ENCODE measurements around the gene CDKAL1. TPM values are rescaled to one million over a fixed set of nuclear protein-coding genes. Genes with fewer than 3 reads are reported as not detected.

Gene CDKAL1
- total RNA-seq, 8 experiments from 2014 or later = 16.1 to 25.2 (median 20.2) TPM

DNA sequence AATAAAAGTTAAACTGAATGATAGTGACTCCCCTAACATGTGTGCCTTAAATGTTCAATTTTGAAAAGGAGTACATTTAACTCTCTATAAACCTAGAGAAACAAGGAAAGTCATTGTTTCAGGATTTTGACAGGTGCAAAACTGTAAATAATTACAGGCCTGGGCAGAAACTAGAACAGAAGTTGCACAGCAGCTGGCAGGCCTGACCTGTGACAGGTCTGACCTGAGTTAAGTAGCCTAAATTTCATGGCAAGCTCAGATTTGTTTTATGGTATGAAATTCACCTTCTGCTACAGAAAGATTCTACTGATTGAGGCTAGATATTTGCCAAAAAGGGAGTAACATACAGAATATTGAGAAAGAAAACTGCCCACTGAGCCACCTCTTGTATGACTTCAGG is 166.1 kb downstream of the CDKAL1 start:
- in situ Hi-C loops (cut with MboI; ENCODE audit: low pct_unique_long_range_greater_than_20kb in 2 of 9, low sequenced_read_pairs in 9 of 9, unreplicated experiment in 9 of 9) = no loop called here
- no peak overlapping the region for H3K4me3 ChIP-seq
- peaks cover 3 to 17% of the 10 kb centered on the region in 2 donors for H3K4me1 ChIP-seq (replicated peaks in 1 of 2)
- H3K27ac ChIP-seq = no peak overlapping the region
- no peak for ATAC-seq (replicated peaks in 6 of 8)

DNA sequence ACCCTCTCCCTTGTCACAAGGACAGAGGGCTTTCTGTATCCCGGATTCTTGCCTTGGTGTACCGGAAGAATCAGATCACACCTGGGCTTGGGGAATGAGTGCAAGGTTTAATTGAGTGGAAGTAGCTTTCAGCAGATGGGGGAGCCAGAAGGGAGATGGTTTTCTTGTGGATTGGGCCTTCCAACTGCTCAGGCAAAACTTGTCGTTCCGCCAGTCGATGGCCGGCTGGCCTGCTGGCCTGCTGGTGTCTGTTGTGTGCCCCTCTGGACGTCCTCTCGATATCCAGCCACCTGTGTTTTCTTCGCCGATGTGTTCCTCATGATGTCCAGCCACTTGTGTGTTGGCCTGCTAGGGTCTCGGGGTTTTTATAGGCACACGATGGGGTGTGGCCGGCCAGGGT is 168.1 kb downstream of the CDKAL1 start:
- no peak for ATAC-seq (replicated peaks in 6 of 8)
- peaks cover 3 to 17% of the 10 kb centered on the region in 2 donors for H3K4me1 ChIP-seq (replicated peaks in 1 of 2)
- in situ Hi-C loops (cut with MboI; ENCODE audit: low pct_unique_long_range_greater_than_20kb in 2 of 9, low sequenced_read_pairs in 9 of 9, unreplicated experiment in 9 of 9) = no loop called here
- WGBS, 10 experiments = 100% methylated on average over 1 to 7 of the region's 13 CpGs; no CpG with 5 or more reads in 6 of the 10 experiments
- H3K27ac ChIP-seq = no peak overlapping the region
- H3K4me3 ChIP-seq = no peak overlapping the region

DNA sequence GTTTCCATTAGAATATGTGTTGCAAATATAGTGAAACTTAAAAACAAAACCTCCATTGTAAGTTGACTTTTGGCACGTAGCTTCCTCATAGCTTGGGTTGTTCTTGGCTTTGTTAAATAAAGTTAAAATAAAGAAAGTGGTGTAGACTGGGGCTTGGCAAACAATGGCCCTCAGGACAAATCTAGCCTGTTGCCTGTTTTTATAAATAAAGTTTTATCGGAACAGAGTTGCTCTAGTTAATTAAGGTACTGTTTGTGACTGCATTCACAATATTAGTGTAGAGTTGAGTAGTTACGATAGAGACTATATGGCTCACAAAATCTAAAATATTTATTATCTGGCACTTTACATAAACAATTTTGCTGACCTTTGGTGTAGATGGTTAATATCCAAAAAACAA is 168.8 kb downstream of the CDKAL1 start:
- Histone ChIP-seq H3K27ac (no peak overlapping the region), H3K4me1 (replicated peaks in 1 of 2) (peaks cover 3 to 17% of the 10 kb centered on the region in 2 donors), H3K4me3 (no peak overlapping the region)
- WGBS, 10 experiments = 80 to 100% (median 97%) methylated on average over 1 to 3 of the region's 3 CpGs; no CpG with 5 or more reads in 1 of the 10 experiments
- ATAC-seq (replicated peaks in 6 of 8) = no peak
- in situ Hi-C loops (cut with MboI; ENCODE audit: low pct_unique_long_range_greater_than_20kb in 2 of 9, low sequenced_read_pairs in 9 of 9, unreplicated experiment in 9 of 9) = no loop called here

DNA sequence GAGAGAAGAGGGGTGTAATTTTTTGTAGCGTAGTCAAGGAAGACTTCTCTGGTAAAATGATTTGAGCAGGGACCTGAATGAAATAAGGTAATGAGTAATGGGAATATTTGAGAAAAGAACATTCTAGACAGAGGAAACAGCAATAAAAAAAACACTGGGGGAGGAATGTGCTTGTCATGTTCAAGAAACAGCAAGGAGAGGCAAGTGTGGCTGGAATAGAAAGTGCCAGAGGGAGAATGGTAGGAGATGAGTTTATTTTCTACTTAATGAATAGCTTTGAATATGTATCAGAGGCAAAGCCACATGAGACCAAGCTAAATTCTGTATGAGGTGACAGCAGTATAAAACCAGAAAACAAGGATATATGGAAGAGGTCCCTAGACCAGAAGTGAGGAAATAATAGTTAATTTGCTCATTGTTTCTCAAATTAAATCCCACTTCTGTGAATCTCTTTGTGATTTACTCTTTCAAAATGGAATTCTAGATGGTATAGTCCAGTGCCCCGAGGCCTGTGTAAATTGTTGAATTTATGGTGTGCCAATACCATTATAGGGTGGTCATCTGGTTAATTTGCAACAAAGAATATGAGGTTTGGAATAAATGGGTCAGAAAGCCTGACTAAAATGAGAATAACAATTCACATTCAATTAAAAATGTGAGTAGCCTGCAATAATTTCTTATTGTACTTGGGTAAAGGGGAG is 170.2 kb downstream of the CDKAL1 start:
- H3K4me1 ChIP-seq (replicated peaks in 1 of 2) = peaks cover 3 to 11% of the 10 kb centered on the region in 2 donors
- 46 to 100% (median 85%) methylated on average over 1 to 2 of the region's 2 CpGs for WGBS, 10 experiments
- in situ Hi-C loops (cut with MboI; ENCODE audit: low pct_unique_long_range_greater_than_20kb in 2 of 9, low sequenced_read_pairs in 9 of 9, unreplicated experiment in 9 of 9) = no loop called here
- no peak overlapping the region for H3K4me3 ChIP-seq
- ATAC-seq (replicated peaks in 6 of 8) = peak in 3 of 8 experiments; percentile 57 to 76 (median 67)
- H3K27ac ChIP-seq = no peak overlapping the region

DNA sequence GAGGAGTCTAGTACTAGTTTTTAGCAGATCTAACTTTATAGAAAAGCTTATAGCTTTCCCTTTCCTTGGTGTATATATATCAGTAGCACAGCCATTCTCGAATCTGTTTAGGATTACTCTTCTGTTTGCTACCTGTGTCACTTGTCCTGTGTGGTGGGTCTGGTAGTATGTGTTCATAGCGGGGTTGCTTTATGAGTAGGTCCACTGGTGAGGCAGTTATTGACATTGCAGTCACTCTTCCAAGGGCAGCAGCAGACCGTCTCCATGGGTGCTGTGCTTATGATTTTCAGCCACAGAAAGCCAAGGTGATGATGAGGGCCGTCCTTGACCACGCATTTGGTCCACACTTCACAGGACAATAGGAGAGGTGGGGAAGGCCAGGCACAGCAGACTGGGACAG is 171.5 kb downstream of the CDKAL1 start:
- peak in 1 of 8 experiments; percentile 21 for ATAC-seq (replicated peaks in 6 of 8)
- in situ Hi-C loops (cut with MboI; ENCODE audit: low pct_unique_long_range_greater_than_20kb in 2 of 9, low sequenced_read_pairs in 9 of 9, unreplicated experiment in 9 of 9) = no loop called here
- 84 to 100% (median 96%) methylated on average over 1 to 4 of the region's 5 CpGs; no CpG with 5 or more reads in 3 of the 10 experiments for WGBS, 10 experiments
- peaks cover 3 to 11% of the 10 kb centered on the region in 2 donors for H3K4me1 ChIP-seq (replicated peaks in 1 of 2)
- no peak overlapping the region for H3K27ac ChIP-seq
- no peak overlapping the region for H3K4me3 ChIP-seq

DNA sequence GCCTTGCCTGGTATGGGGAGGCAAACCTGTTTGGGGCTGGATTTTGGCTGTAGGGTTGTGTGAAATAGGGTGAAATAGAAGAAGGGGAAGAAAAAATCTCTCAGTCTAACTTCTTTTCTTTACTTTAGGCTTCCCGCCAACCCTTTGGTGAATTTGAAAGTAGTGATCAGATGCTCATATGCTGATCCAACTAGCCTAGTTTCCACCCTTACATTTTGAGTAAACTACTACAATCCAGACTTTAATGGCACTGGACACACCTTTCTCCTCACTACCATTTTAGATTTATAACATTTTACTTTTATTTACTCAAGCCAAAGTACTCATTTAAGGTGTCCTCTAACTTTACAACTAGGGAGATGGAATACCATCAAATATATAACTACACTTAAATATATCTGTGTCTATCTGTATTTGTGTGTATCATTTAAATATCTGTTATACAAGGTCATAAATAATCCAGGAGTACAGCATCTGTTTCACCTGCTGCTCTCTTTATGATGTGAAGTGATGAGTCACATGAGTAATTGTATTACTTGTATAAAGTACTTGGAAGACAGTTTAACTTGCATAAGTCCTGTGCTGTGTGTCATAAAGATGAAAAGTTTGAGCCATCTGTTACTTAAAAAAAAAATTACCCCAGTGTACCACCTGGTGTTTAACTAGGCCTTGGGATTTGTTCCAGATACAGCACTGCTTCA is 172.1 kb downstream of the CDKAL1 start:
- H3K4me3 ChIP-seq = no peak overlapping the region
- peaks cover 3 to 11% of the 10 kb centered on the region in 2 donors for H3K4me1 ChIP-seq (replicated peaks in 1 of 2)
- peak in 2 of 8 experiments; percentile 46 to 73 for ATAC-seq (replicated peaks in 6 of 8)
- WGBS, 10 experiments = 80 to 100% (median 100%) methylated on average over 1 of the region's 1 CpG; no CpG with 5 or more reads in 5 of the 10 experiments
- in situ Hi-C loops (cut with MboI; ENCODE audit: low pct_unique_long_range_greater_than_20kb in 2 of 9, low sequenced_read_pairs in 9 of 9, unreplicated experiment in 9 of 9) = no loop called here
- H3K27ac ChIP-seq = no peak overlapping the region

DNA sequence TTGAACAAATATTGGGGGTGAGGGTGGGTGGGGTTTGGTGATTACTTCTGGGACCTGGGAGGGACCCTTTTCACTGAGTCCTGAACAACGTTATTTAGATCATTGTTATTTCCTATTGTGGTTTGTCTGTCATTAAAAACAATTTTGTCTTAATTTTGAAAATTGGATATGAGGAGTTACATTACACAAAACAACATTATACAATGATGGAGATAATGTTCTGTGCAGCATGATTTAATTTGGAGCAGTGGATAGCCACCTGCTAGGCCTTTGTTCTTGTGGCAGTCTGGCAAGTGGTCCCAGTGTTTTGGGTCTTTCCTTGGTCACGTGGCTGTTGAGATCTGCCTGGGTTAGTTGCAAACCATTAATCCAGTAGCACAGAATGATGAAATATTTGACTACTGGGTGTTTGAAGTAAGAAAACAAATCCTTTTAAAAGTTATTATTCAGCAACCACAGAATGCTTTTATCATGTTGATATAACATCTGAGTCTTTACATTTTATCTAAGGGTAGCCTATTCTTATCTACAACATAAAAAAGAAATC is 172.8 kb downstream of the CDKAL1 start:
- H3K27ac ChIP-seq = no peak overlapping the region
- H3K4me1 ChIP-seq (replicated peaks in 1 of 2) = peaks cover 3 to 11% of the 10 kb centered on the region in 2 donors
- no peak overlapping the region for H3K4me3 ChIP-seq
- WGBS, 10 experiments = 20 to 100% (median 67%) methylated on average over 1 to 2 of the region's 2 CpGs; no CpG with 5 or more reads in 3 of the 10 experiments
- peak in 2 of 8 experiments; percentile 25 to 32 for ATAC-seq (replicated peaks in 6 of 8)
- in situ Hi-C loops (cut with MboI; ENCODE audit: low pct_unique_long_range_greater_than_20kb in 2 of 9, low sequenced_read_pairs in 9 of 9, unreplicated experiment in 9 of 9) = no loop called here

DNA sequence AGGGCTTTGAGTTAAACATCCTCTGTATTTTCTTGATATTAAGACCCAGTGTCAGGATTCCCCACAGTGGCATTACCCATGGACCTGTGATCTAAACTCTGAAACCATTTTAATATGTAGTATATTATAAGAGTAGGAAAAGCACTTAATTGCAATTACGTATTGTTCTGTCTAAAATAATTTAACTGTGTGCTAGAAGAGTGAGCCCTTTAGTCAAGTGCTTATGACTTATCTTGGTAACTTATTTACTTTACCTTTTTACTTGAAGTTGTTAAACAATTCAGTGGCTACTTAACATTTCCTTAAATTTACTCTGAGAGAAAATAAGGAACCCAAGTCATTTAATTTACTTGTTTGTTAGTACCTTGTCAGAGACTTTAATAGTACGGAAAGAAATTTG is 173.6 kb downstream of the CDKAL1 start:
- no peak overlapping the region for H3K4me3 ChIP-seq
- WGBS, 10 experiments = 93 to 100% (median 100%) methylated on average over 1 to 2 of the region's 2 CpGs
- in situ Hi-C loops (cut with MboI; ENCODE audit: low pct_unique_long_range_greater_than_20kb in 2 of 9, low sequenced_read_pairs in 9 of 9, unreplicated experiment in 9 of 9) = no loop called here
- no peak for ATAC-seq (replicated peaks in 6 of 8)
- H3K4me1 ChIP-seq (replicated peaks in 1 of 2) = peaks cover 3 to 11% of the 10 kb centered on the region in 2 donors
- H3K27ac ChIP-seq = no peak overlapping the region

DNA sequence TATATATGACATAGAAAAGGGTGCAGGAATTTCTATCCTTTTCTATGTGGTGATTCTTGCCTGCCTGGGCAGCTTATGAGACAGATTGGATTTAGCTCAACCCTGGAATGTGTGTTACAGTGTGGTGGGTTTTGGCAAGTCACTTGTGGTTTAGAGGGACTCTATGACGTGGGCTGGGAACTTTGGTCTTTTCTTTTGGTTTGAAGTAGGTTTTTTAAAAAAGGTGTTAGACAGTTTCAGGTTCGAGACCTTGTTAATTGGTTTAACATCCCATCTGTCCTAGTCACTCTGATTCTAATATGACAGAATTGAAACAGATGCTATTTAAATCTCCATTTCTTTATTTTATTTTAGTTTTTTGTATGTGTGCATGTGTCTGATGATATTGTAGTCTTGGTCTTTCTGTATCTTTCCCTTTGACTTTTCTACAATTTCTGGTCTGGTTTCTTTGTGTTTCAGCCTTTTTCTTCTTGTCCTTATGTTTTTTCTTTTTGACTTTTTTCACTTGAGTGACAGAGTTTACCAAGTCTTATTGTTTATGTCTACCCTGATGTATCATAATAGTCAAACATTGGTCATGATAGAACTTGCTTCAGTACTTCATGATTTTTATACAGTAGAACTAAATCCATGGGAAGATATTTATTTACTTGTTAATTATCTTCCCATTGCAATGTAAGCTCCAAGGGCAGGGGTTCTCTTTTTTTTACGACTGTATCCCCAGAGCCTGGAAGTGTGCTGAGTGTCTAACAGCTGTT is 174.3 kb downstream of the CDKAL1 start:
- ATAC-seq (replicated peaks in 6 of 8) = no peak
- in situ Hi-C loops (cut with MboI; ENCODE audit: low pct_unique_long_range_greater_than_20kb in 2 of 9, low sequenced_read_pairs in 9 of 9, unreplicated experiment in 9 of 9) = no loop called here
- H3K4me3 ChIP-seq = no peak overlapping the region
- H3K27ac ChIP-seq = no peak overlapping the region
- 76 to 100% (median 93%) methylated on average over 1 to 3 of the region's 3 CpGs; no CpG with 5 or more reads in 1 of the 10 experiments for WGBS, 10 experiments
- H3K4me1 ChIP-seq (replicated peaks in 1 of 2) = peaks cover 3 to 11% of the 10 kb centered on the region in 2 donors

DNA sequence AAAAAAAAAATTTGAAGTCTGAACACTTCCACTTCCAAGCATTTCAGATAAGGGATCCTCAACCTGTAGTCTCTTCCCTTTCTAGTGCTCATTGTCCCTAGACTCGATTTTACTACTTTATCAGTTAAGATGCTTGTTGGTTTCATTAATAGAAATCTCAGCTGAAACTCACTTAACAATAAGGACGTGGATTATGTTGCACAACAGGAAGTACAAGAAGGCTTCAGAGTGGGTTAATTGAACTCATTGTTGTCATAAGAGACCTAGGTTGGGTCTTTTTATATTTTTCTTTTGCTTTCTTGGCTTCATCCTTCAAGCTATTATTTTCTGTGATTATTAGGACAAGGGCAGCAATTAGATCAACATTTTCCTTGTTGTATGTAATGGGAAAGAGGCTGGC is 175.2 kb downstream of the CDKAL1 start:
- in situ Hi-C loops (cut with MboI; ENCODE audit: low pct_unique_long_range_greater_than_20kb in 2 of 9, low sequenced_read_pairs in 9 of 9, unreplicated experiment in 9 of 9) = no loop called here
- Histone ChIP-seq H3K4me1 (replicated peaks in 1 of 2) (peaks cover under 1 to 4% of the 10 kb centered on the region in 2 donors), H3K4me3 (no peak overlapping the region), H3K27ac (no peak overlapping the region)
- ATAC-seq (replicated peaks in 6 of 8) = no peak
- WGBS, 10 experiments = 60 to 100% (median 89%) methylated on average over 1 to 2 of the region's 2 CpGs; no CpG with 5 or more reads in 3 of the 10 experiments

DNA sequence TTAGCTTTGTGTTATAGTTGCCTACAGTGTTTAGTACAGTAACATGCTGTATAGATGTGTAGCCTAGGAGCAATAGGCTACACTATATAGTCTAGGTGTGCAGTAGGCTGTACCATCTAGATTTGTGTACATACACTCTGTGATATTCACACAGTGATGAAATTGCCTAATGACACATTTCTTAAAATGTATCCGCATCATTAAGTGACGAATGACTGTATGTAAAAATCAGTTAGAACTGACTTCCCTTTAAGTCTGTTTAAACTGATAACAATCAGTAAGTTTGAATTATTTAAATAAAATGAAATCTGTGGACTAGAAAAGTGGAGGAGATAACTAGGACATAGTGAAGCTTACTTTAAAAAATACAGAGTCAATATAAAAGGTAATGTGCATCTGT is 176.1 kb downstream of the CDKAL1 start:
- Histone ChIP-seq H3K4me3 (no peak overlapping the region), H3K27ac (no peak overlapping the region), H3K4me1 (replicated peaks in 1 of 2) (no peaks in the 10 kb centered on the region)
- in situ Hi-C loops (cut with MboI; ENCODE audit: low pct_unique_long_range_greater_than_20kb in 2 of 9, low sequenced_read_pairs in 9 of 9, unreplicated experiment in 9 of 9) = no loop called here
- ATAC-seq (replicated peaks in 6 of 8) = no peak
- WGBS, 10 experiments = 80 to 100% (median 94%) methylated on average over 1 to 2 of the region's 2 CpGs; no CpG with 5 or more reads in 1 of the 10 experiments

DNA sequence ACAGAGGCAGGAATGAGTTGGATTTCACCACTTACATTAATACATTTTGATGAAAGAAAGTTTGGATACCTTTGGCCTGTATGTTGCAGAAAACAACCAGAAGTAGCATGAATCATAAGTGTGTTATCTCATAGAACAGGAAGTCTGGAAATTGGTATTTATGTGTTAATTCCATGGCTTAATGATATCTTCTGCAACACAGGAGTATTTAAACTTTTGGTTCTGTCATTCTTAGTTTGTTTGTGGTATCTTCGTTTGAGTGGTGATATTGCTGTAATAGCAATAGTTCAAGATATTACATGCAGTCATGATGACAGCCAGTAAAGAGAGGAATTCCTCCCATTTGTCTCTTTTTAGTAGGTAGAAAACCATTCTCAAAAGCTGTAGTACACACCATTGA is 177.3 kb downstream of the CDKAL1 start:
- no peak overlapping the region for H3K27ac ChIP-seq
- H3K4me1 ChIP-seq (replicated peaks in 1 of 2) = no peaks in the 10 kb centered on the region
- ATAC-seq (replicated peaks in 6 of 8) = no peak
- H3K4me3 ChIP-seq = no peak overlapping the region
- 57 to 100% (median 83%) methylated on average over 1 of the region's 1 CpG; no CpG with 5 or more reads in 3 of the 10 experiments for WGBS, 10 experiments
- in situ Hi-C loops (cut with MboI; ENCODE audit: low pct_unique_long_range_greater_than_20kb in 2 of 9, low sequenced_read_pairs in 9 of 9, unreplicated experiment in 9 of 9) = no loop called here

DNA sequence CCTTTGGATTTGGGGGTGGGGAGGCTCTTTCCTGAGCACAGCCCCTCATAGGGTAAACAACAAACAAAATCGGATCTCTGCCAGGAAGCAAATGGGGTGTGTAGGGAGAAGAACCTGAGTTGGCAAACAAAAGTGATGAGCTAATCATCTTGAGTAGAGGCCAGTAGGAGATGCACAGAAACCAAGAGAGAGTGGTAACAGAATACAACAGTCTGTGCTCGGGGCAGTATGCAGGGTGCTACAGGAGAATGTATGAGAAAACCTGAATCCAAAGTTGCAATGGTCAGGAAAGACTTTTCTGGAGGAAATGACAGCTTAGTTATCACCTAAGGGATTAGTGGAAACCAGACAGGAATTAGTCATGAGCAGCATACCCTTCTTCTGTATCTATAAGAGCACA is 177.8 kb downstream of the CDKAL1 start:
- 17 to 100% (median 96%) methylated on average over 1 to 2 of the region's 2 CpGs; no CpG with 5 or more reads in 5 of the 10 experiments for WGBS, 10 experiments
- no peak for ATAC-seq (replicated peaks in 6 of 8)
- H3K27ac ChIP-seq = no peak overlapping the region
- no peaks in the 10 kb centered on the region for H3K4me1 ChIP-seq (replicated peaks in 1 of 2)
- in situ Hi-C loops (cut with MboI; ENCODE audit: low pct_unique_long_range_greater_than_20kb in 2 of 9, low sequenced_read_pairs in 9 of 9, unreplicated experiment in 9 of 9) = no loop called here
- H3K4me3 ChIP-seq = no peak overlapping the region

Data from motor neuron (in vitro differentiated cells).